Glomerular visceral epithelial cell (primary cell): ENCODE results near the gene NDUFV3.
"Not testable (repeated sequence)": the region's sequence is repeated elsewhere in the genome, so short reads cannot be mapped to it uniquely, and the experiment has no call there.

Source experiments
- DNase-seq: peaks from one replicate; pipeline ENCODE4 v3.0.0-alpha.2; 2016; ENCODE audit errors: extremely low spot score

Gene NDUFV3

GRCh38 chr21:42892931-42893755, at the start of gene NDUFV3:
Gene NDUFV3, plus strand, starts transcription at chr21:42893309. Its CDS starts 25 bp downstream, at chr21:42893334.
- peak; percentile 99 for DNase-seq

GRCh38 chr21:42844411-42845113, 48.5 kb upstream of the NDUFV3 start:
- no peak for DNase-seq

GRCh38 chr21:42845296-42845965, 47.7 kb upstream of the NDUFV3 start:
- no peak for DNase-seq

- DNase-seq = no peak
These were observed 46.9 kb upstream of the NDUFV3 start for GRCh38 chr21:42846221-42846620.

- no peak for DNase-seq
These were observed 45.9 kb upstream of the NDUFV3 start for GRCh38 chr21:42847051-42847707.

GRCh38 chr21:42847726-42848125, 45.4 kb upstream of the NDUFV3 start:
- DNase-seq = no peak

GRCh38 chr21:42848144-42848931, 44.8 kb upstream of the NDUFV3 start:
- not testable (repeated sequence) for DNase-seq

GRCh38 chr21:42848932-42849758, 44.0 kb upstream of the NDUFV3 start:
- no peak for DNase-seq

GRCh38 chr21:42849759-42850412, 43.2 kb upstream of the NDUFV3 start:
- DNase-seq = no peak

GRCh38 chr21:42850463-42850862, 42.6 kb upstream of the NDUFV3 start:
- DNase-seq = no peak

GRCh38 chr21:42850866-42851391, 42.2 kb upstream of the NDUFV3 start:
- DNase-seq = peak; percentile 40

- no peak for DNase-seq
These were observed 41.1 kb upstream of the NDUFV3 start for GRCh38 chr21:42851812-42852665.

- no peak for DNase-seq
These were observed 40.1 kb upstream of the NDUFV3 start for GRCh38 chr21:42852925-42853570.

GRCh38 chr21:42853621-42854020, 39.5 kb upstream of the NDUFV3 start:
- no peak for DNase-seq

- DNase-seq = no peak
These were observed 38.7 kb upstream of the NDUFV3 start for GRCh38 chr21:42854246-42855010.

- DNase-seq = no peak
These were observed 37.8 kb upstream of the NDUFV3 start for GRCh38 chr21:42855171-42855936.
